Bone marrow (tissue), 2 donors: Measurements from ENCODE around the gene KIF1A.

Source experiments
- DNase-seq, 2 donors: peaks; one replicate each; lab custom pipeline; 2025; lab: John Stamatoyannopoulos, UW

KIF1A gene

DNA sequence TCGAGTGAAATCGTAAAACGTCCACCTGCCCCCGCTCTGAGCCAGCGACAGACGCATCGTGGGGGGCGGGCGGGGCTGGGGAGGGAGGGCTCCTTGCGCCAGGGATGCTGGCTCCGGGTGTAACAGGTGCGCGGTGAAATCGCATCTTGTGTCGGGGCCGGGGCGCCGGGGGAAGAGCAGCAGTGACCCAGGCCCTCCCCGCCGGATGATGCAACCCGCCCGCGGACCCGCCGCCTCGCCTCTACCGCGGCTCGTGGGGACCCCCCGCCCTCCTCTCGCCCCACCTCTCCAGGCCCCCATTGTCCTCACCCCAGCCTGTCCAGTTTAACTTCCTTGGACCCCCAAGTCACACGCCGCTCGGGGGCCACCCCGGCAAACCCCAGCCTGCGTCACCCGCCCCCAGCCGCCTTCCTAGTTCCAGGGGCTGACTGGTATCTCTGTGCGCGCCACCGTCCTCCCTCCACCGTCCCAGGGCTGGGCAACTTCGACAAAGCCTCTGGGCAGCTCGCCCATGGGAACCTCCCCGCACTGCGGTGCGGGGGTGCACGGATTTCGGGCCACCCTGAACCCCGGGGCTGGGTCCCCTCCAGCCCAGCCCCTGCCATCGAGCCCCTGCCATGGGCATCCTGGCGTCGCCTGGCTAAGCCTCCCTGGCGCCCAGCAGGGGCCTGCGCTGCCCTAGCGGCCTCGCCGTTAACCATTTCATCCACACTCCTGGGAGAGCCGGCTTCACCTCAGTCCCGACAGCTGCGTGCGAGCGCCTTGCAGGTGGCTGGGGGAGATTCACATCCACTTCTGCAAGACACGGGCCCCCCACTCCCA, 799 bp upstream of the KIF1A start:
- no peak for DNase-seq

DNA sequence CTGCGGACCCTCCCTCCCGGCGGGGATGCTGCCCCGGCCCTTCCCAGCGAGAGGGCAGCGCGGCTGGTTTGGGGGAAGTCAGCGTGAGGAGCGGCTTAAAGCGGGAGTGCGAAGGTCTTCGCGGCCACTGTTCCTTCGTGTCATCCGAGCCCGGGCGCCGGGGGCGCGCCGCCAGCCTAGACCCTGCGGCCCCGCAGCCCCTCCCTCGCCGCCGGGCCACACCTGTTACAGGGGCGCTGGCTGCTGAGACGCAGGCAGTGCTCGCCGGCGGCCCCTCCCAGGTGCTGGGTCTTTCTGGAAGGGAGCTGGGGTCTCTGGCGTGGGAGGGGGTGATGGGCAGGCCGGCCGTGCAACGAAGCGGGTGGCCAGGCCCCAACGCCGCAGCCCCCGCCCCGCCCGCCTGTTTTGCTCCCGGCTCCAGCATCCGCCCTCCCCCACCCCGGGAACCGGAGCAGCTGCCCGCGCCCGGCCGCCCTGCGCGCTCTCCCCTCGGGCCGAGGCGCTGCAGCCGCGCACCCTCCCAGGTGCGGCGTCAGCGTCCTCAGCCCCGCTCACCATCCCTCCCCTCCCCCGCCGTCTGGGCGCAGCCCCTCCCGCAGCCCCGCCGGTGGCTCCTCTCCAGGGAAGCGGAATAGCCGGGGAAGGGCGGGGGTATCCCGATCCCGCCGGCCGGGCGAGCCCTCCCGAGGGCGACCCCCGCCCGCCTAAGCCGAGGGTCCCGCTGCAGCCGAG, 727 bp downstream of the KIF1A start:
- DNase-seq = no peak

DNA sequence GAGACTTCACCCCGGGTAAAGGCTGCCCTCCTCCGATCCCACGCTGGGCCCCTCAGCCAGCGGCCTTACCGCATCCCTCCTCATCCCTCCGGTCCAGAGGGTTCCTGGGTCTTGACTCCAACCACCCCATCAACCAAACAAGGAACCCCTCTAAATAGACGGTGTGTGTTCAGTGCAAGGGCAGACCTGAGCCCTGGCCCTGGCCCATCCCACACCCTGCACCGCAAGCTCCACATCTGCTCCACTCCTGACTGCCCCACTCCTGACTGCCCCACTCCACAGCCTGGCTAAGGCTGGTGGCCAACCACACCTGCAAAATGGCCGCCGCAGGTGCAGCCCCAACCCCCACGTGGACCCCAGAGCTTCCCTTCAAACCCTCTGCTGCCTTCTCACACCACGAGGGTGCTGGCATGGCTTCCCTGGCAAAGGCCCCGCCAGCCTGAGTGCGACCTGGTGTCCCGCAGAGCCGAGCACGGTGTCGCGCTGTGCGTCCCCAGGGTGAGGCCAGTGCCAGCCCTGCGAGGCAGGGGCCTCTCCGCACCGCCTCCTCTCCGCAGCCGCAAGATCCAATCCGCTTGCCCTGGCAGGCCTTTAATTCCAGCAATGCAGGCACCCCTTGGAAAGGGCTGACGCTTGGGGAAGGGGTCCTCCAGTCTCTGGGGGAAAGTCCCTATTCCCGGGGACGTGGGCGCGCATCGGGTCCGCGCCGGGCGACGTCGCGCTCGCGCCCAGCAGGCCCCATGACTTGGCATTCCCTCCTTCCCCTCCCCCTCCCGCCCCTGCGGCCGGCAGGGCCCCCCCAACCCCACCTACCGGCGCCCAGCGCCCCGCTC, 1.5 kb downstream of the KIF1A start:
- DNase-seq = no peak

DNA sequence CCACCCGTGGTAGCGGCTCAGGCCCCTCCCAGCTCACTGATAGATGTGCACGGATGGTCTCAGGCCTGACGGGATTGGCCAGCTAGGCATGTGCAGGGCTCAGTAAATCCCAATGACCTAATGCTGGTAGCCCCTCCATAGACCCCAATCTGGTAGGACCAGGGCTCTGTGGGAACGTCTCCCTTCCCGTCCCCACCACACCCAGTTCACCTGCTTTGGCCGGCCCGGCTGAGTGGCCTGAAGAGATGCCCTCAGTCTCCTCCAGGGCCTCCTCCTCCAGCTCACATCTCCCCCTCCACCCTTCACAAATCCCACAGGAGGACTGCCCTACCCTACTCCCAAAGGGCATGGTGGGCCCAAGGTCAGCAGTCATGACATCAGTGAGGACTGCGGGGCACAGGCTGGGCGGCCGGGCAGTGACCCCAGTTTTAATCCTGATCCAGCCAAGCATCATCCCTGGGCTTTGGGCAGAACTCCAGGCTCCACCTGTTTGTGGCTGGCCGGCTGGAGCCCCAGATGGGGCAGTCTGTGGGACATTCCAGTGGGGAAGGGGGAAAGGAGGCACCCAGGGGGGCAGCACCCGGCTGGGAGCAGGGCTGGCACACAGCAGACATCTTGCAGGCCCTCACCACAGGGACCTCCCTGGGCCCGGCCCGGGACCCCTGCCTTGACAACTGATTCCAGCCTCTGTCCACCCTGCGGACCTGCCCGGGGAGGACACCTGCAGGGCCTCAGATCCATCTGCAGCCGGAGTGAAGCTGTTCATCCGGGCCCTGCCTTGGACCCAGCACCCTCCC, 2.3 kb downstream of the KIF1A start:
- DNase-seq = no peak

DNA sequence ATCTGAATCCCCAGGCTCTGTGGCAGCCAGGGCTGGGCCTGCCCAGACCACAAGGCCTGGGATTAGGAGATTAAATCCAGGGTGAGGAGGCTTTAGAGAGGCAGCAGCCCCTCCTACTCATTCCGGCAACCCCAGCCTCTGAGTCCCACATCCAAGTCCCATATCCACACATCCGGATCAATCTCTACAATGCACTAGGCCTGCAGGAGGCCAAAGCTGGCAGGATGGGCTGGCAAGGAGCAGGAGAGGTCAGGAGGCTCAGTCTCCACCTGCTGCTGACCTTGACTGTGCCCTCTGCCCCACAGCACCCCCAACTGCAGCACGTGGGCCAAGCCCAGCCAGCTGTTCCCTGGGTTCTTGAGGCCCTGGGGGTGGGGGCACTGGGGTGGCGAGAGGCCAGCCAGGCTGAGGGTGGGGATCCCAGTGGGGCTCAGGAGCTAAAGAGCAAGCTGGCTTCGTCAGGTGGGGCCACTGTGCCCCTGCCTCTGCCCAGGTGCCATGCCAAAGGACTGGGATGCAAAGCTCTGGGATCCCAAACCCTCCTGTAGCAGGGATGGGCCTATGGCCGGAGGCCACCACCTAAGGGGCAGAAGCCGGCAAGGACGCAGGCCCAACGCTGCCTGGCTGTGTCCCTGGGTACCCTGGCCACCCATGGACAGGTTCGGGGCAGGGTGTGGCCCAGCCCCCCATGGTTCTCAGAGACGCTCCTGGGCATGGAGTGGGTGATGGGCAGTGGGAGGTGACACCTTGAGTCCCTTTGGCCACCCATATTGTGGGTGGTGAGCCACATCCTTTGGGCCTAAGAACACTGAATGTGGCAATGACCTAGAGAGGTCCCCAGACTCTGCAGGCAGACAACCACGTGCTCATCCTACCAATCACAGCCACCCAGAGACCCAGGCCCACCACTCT, 3.2 kb downstream of the KIF1A start:
- DNase-seq = no peak

DNA sequence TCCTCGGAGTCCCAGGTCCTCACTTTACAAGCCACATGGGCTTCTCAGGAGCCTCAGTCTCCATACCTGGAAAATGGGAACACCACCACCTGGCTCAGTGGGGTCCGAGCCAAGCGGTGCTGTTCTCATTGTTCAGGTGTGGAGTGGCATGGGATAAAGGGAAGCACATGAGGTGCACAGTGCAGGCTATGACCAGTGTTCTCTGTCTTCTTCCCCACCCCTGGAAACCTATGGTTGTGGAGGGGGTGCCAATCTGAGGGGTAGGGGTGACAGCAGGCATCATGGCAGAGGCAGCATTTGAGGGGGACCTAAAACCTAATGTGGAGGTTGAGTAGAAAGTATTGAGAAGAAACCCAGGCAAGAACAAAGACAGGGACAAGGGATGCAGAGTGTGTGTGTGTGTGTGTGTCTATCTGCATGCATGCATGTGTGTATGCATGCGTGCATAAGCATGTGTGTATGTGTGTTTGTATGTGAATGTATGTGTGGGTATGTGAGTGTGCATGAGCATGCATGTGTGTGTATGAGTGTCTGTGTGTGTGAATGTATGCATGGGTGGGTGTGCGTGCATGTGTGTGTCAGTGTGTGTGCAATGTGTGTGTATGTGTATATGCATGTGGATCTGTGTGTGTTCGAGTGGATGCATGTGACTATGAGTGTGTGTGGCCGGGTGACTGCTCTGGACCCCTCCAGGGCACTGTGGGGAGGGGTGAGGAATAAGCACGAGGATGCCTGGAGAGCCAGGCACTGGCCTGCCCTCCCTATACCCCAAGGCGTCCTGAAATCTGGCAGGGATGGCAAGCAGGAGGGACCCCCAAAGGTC, 4.0 kb downstream of the KIF1A start:
- DNase-seq = no peak

DNA sequence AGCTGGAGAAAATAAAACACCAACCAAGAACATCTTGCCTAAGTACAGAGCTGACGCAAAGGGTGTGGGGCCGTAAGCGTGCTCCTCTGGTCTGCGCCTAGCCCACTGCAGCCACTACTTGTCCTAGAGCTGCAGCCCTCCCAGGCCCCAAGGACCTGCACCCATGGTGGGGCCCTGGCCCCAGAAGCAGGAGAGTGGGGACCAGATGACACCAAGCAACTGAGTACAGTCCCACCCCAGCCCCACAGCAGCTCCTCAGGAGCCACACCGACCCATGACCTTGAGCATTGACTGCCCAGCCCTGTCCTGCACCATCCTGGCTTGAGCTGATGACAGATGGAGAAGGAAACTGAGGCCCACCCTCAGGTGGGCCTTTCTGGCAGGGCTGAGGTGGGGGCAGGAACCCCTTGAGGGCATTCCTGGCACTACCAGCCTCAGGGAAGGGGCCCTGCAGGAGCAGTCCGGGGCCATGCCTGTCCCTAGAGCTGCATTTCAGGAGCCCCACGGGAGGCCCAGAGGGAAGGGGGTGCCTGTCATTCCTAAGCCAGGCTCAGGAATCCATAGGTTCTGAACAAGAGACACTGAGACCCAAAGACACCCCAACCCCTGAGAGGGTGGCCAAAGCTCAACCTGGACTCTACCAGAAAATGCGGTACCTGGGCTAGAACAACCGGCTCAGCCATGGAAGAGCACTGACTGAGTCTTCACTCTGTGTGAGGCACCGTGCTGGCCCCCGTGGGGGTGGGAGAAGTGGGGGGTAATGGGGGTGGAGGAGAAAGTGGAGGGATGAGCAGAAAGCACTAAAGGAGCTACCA, 4.9 kb downstream of the KIF1A start:
- no peak for DNase-seq

- DNase-seq = no peak
These were observed 5.7 kb downstream of the KIF1A start for GRCh38 chr2:240814280-240814679.

GRCh38 chr2:240813231-240813921, 6.6 kb downstream of the KIF1A start:
- no peak for DNase-seq

GRCh38 chr2:240812721-240813120, 7.3 kb downstream of the KIF1A start:
- no peak for DNase-seq

GRCh38 chr2:240812301-240812680, 7.7 kb downstream of the KIF1A start:
- DNase-seq = no peak

DNA sequence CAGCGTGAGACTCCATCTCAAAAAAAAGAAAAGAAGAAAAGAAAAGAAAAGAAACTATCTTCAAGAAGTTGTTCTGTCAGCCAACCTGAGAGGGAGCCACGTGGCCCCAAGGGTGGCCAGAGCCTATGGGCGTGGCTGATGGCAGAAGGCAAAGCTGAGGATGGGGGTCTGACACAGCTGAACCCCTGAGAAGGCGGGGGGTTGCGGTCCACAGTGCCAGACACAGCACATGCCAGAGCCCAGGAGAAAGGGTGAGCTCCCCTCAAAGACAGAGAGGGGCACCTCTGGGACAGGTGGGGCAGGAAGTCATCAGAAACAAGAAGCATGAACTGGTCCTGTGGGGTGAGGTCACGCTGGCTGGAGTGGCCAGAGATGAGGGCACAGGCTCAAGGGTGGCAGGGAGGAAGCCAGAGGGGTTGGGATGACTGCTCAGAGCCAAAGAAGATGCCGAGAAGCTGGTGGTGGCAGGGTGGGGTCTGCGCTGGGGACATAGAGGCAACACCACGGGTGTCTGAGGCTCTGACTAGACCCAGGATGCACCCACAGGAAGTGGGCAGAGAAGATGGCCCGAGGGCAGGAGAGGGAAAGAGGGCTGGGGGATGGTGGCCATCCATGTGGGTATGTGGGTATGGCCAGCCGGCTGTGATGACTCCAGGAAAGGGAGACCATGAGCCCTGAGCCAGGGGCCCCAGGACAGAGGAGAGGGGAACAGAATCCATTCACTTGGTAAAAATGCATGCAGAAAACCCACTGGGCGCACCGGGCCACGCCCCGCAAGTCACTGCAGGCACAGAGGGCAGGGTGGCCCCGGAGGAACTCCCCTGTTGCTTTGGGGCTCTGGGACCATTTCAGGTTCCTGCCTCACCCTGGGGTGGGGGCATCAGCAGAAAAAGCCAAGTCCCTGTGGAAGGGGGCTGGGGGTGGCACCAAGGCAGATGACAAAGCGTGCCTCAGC, 8.4 kb downstream of the KIF1A start:
- no peak for DNase-seq

GRCh38 chr2:240810621-240811020, 9.4 kb downstream of the KIF1A start:
- DNase-seq = no peak

- no peak for DNase-seq
These were observed 9.8 kb downstream of the KIF1A start for GRCh38 chr2:240810199-240810598.

GRCh38 chr2:240809276-240809675, 10.7 kb downstream of the KIF1A start:
- DNase-seq = no peak

DNA sequence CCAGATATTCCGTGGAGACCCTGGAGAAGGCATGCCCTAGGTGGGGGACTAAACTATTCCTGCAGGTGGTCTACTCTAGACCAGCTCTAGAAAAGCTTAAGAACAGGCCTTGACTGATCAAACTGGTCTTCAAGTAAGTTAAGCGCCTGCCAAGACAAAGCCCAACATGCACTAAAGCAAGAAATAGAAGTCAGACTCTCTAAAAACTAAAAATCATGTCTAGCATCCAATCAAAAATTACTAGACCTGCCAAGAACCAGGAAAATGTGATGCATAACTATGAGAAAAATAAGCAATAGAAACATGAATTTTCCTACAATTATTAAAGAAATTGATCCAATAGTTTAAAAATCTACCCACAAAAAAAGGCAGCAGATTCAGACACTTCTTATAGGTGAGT, 13.6 kb downstream of the KIF1A start:
- DNase-seq = no peak

- DNase-seq = no peak
These were observed 14.0 kb downstream of the KIF1A start for GRCh38 chr2:240806006-240806405.
